Astrocyte (in vitro differentiated cells and primary cell): ENCODE data around the gene DPEP3. TPM values are rescaled to one million over a fixed set of nuclear protein-coding genes. Genes with fewer than 3 reads are reported as not detected.

Experiments
- DNase-seq: peaks from one replicate; pipeline ENCODE4 v3.0.0-alpha.2; 2010; ENCODE audit warnings: low read depth
- FAIRE-seq: peaks from 2 replicates; lab custom pipeline; 2011; peaks lifted over from hg19 to GRCh38; lab: Jason Lieb, UNC
- H2AFZ ChIP-seq: 2 replicates; pipeline ENCODE4 v1.6.0; 2012; ENCODE audit warnings: low read depth, low read length, inconsistent platforms
- H3K27ac ChIP-seq: 2 replicates; pipeline ENCODE4 v1.5.1; 2011; ENCODE audit warnings: low read depth, low read length, inconsistent platforms
- H3K27me3 ChIP-seq: 2 replicates; pipeline ENCODE4 v1.6.0; 2011; ENCODE audit warnings: low read length, inconsistent platforms; ENCODE audit not compliant: insufficient read depth
- H3K36me3 ChIP-seq: 2 replicates; pipeline ENCODE4 v1.5.1; 2011; ENCODE audit warnings: low read length, inconsistent platforms; ENCODE audit not compliant: insufficient read depth
- H3K4me1 ChIP-seq: 2 replicates; pipeline ENCODE4 v1.5.1; 2011; ENCODE audit warnings: low read length, inconsistent platforms; ENCODE audit not compliant: insufficient read depth
- H3K4me2 ChIP-seq: 2 replicates; pipeline ENCODE4 v1.6.0; 2012; ENCODE audit warnings: low read length, inconsistent platforms
- H3K4me3 ChIP-seq: 2 replicates; pipeline ENCODE4 v1.5.1; 2011; ENCODE audit warnings: low read depth, mild to moderate bottlenecking, low read length, inconsistent platforms; ENCODE audit not compliant: insufficient read depth
- H3K79me2 ChIP-seq: 2 replicates; pipeline ENCODE4 v1.6.0; 2012; ENCODE audit warnings: mild to moderate bottlenecking, low read length, inconsistent platforms; ENCODE audit not compliant: insufficient read depth
- H3K9ac ChIP-seq: 2 replicates; pipeline ENCODE4 v1.6.0; 2012; ENCODE audit warnings: mild to moderate bottlenecking, low read length, inconsistent platforms
- H3K9me3 ChIP-seq: 2 replicates; pipeline ENCODE4 v1.5.1; 2012; ENCODE audit warnings: low read depth, mild to moderate bottlenecking, low read length, inconsistent platforms; ENCODE audit not compliant: insufficient read depth
- H4K20me1 ChIP-seq: 2 replicates; pipeline ENCODE4 v1.6.0; 2012; ENCODE audit warnings: low read length, inconsistent platforms; ENCODE audit not compliant: insufficient read depth
- H3K27ac Mint-ChIP-seq: one replicate; pipeline ENCODE4 v1.8.0; 2021; ENCODE audit warnings: mild to moderate bottlenecking, mixed read lengths; ENCODE audit not compliant: unreplicated experiment
- H3K27me3 Mint-ChIP-seq: one replicate; pipeline ENCODE4 v1.8.0; 2021; ENCODE audit warnings: low read depth, mixed read lengths; ENCODE audit not compliant: unreplicated experiment
- H3K36me3 Mint-ChIP-seq: one replicate; pipeline ENCODE4 v1.8.0; 2021; ENCODE audit warnings: low read depth, mixed read lengths; ENCODE audit not compliant: unreplicated experiment
- H3K4me1 Mint-ChIP-seq: one replicate; pipeline ENCODE4 v1.8.0; 2021; ENCODE audit warnings: low read depth, mixed read lengths; ENCODE audit not compliant: unreplicated experiment
- H3K4me3 Mint-ChIP-seq: one replicate; pipeline ENCODE4 v1.8.0; 2021; ENCODE audit warnings: mild to moderate bottlenecking, moderate library complexity, mixed read lengths; ENCODE audit not compliant: unreplicated experiment
- H3K9me3 Mint-ChIP-seq: one replicate; pipeline ENCODE4 v1.8.0; 2021; ENCODE audit warnings: mild to moderate bottlenecking, mixed read lengths; ENCODE audit not compliant: unreplicated experiment
- CTCF ChIP-seq: IDR thresholded peaks from 2 replicates; pipeline ENCODE4 v1.5.1; 2011; ENCODE audit warnings: low read depth, mild to moderate bottlenecking, inconsistent platforms, low read length, moderate library complexity; ENCODE audit not compliant: insufficient read depth
- EZH2 ChIP-seq: IDR thresholded peaks from 2 replicates; pipeline ENCODE4 v1.6.1; 2012; ENCODE audit warnings: mild to moderate bottlenecking, low read length, inconsistent platforms; ENCODE audit not compliant: insufficient read depth
- total RNA-seq: library from RNA; stranded (reverse); gene quantifications from 2 replicates; pipeline ENCODE4 v1.2.1, GENCODE V29; 2021

Gene DPEP3
- total RNA-seq, 1 donor from 2014 or later: not detected

- no peaks in the 10 kb centered on the region for H3K27me3 ChIP-seq
- TF ChIP-seq CTCF (no peak), EZH2 (no peak)
- H3K9me3 ChIP-seq: no peaks in the 10 kb centered on the region
- H3K9ac ChIP-seq: no peak overlapping the region
- H3K36me3 ChIP-seq: no peaks in the 10 kb centered on the region
- Mint-ChIP-seq H3K27ac (no peak overlapping the region), H3K4me3 (no peak overlapping the region), H3K27me3 (peaks cover 7% of the 10 kb centered on the region), H3K36me3 (no peaks in the 10 kb centered on the region), H3K9me3 (no peaks in the 10 kb centered on the region), H3K4me1 (no peaks in the 10 kb centered on the region)
- no peak overlapping the region for H3K4me3 ChIP-seq
- no peaks in the 10 kb centered on the region for H3K4me1 ChIP-seq
- H2AFZ ChIP-seq: no peak overlapping the region
- no peak overlapping the region for H3K27ac ChIP-seq
- no peak for FAIRE-seq
- no peaks in the 10 kb centered on the region for H3K79me2 ChIP-seq
- no peak for DNase-seq
- no peaks in the 10 kb centered on the region for H4K20me1 ChIP-seq
- no peak overlapping the region for H3K4me2 ChIP-seq
Measured at GRCh38 chr16:68005786-68006286, 25.5 kb upstream of the DPEP3 start.

GRCh38 chr16:68005211-68005610 is 24.9 kb upstream of the DPEP3 start:
- no peaks in the 10 kb centered on the region for H4K20me1 ChIP-seq
- no peak for TF ChIP-seq CTCF
- TF ChIP-seq EZH2: no peak
- DNase-seq (no peak), FAIRE-seq (no peak)
- no peaks in the 10 kb centered on the region for H3K79me2 ChIP-seq
- Mint-ChIP-seq H3K4me1 (peaks cover 2% of the 10 kb centered on the region), H3K36me3 (no peaks in the 10 kb centered on the region), H3K27ac (no peak overlapping the region), H3K4me3 (no peak overlapping the region), H3K9me3 (no peaks in the 10 kb centered on the region), H3K27me3 (peaks cover 7% of the 10 kb centered on the region)
- H3K9ac ChIP-seq: no peak overlapping the region
- H3K9me3 ChIP-seq: no peaks in the 10 kb centered on the region
- H3K36me3 ChIP-seq: no peaks in the 10 kb centered on the region
- no peaks in the 10 kb centered on the region for H3K27me3 ChIP-seq
- H3K4me3 ChIP-seq: no peak overlapping the region
- no peak overlapping the region for H2AFZ ChIP-seq
- H3K4me1 ChIP-seq: no peaks in the 10 kb centered on the region
- no peak overlapping the region for H3K4me2 ChIP-seq
- H3K27ac ChIP-seq: no peak overlapping the region

GRCh38 chr16:68003031-68003430 is 22.7 kb upstream of the DPEP3 start:
- Histone ChIP-seq H4K20me1 (no peaks in the 10 kb centered on the region), H3K4me3 (no peak overlapping the region), H3K9ac (no peak overlapping the region), H3K9me3 (no peaks in the 10 kb centered on the region), H3K79me2 (no peaks in the 10 kb centered on the region), H3K27me3 (peaks cover 3% of the 10 kb centered on the region), H3K36me3 (no peaks in the 10 kb centered on the region), H2AFZ (no peak overlapping the region), H3K4me2 (no peak overlapping the region), H3K4me1 (no peaks in the 10 kb centered on the region), H3K27ac (no peak overlapping the region)
- H3K36me3 Mint-ChIP-seq: no peaks in the 10 kb centered on the region
- no peak for DNase-seq
- H3K4me3 Mint-ChIP-seq: no peak overlapping the region
- no peak overlapping the region for H3K27ac Mint-ChIP-seq
- no peak for FAIRE-seq
- H3K27me3 Mint-ChIP-seq: peaks cover 8% of the 10 kb centered on the region
- H3K4me1 Mint-ChIP-seq: peaks cover 2% of the 10 kb centered on the region
- H3K9me3 Mint-ChIP-seq: no peaks in the 10 kb centered on the region
- TF ChIP-seq EZH2 (no peak), CTCF (no peak)
